HG02973 (cell line): Measurements from ENCODE around the gene CD101.
A peak's percentile ranks its signal among the peaks of the same experiment; 100 is the strongest.

Experiments
- ATAC-seq: cut with Tn5 transposase; IDR thresholded peaks from one replicate; pipeline ENCODE4 v1.9.1; 2021; ENCODE audit warnings: moderate library complexity; ENCODE audit not compliant: unreplicated experiment

CD101 gene

GRCh38 chr1:117051224-117052064 is 49.9 kb downstream of the CD101 start:
- ATAC-seq = peak; percentile 72

- no peak for ATAC-seq
Observed at GRCh38 chr1:117054068-117054467, 52.5 kb downstream of the CD101 start.

GRCh38 chr1:117058810-117059209 is 57.2 kb downstream of the CD101 start:
- no peak for ATAC-seq

- ATAC-seq = peak; percentile 28
Observed at GRCh38 chr1:117059334-117059677, 57.7 kb downstream of the CD101 start.

GRCh38 chr1:117059678-117060440 is 58.3 kb downstream of the CD101 start, which contains the start of gene TTF2:
Gene TTF2, plus strand, starts transcription at chr1:117060326. Its CDS starts 21 bp downstream, at chr1:117060347.
- ATAC-seq = peak; percentile 89

- ATAC-seq = peak; percentile 3
Observed at GRCh38 chr1:117060441-117061317, 59.1 kb downstream of the CD101 start.

- peak; percentile 23 for ATAC-seq
Observed at GRCh38 chr1:117061986-117062415, 60.4 kb downstream of the CD101 start.

GRCh38 chr1:117066367-117066766 is 64.8 kb downstream of the CD101 start:
- no peak for ATAC-seq

GRCh38 chr1:117067533-117068370 is 66.2 kb downstream of the CD101 start:
- ATAC-seq = peak; percentile 52

GRCh38 chr1:117068580-117068979 is 67.0 kb downstream of the CD101 start:
- ATAC-seq = no peak

GRCh38 chr1:117069220-117069844 is 67.8 kb downstream of the CD101 start:
- no peak for ATAC-seq

GRCh38 chr1:117070124-117070523 is 68.6 kb downstream of the CD101 start:
- ATAC-seq = no peak

- no peak for ATAC-seq
Observed at GRCh38 chr1:117076648-117077047, 75.1 kb downstream of the CD101 start.

- ATAC-seq = no peak
Observed at GRCh38 chr1:117077267-117077666, 75.7 kb downstream of the CD101 start.

- no peak for ATAC-seq
Observed at GRCh38 chr1:117079737-117080136, 78.2 kb downstream of the CD101 start.

GRCh38 chr1:117084231-117084630 is 82.7 kb downstream of the CD101 start:
- ATAC-seq = no peak
